NOMO-1 treated with dmso at 0.1 percent for 144 hours (cell line): ENCODE measurements around the gene PNKD.
A peak's percentile ranks its signal among the peaks of the same experiment; 100 is the strongest.

ENCODE experiments used
- DNase-seq: peaks from one replicate; lab custom pipeline; 2025; ENCODE audit not compliant: unreplicated experiment; lab: John Stamatoyannopoulos, UW

Gene PNKD

GRCh38 chr2:218256612-218257350 lies 13.5 kb upstream of the PNKD start:
- no peak for DNase-seq

- peak; percentile 95 for DNase-seq
Observed at GRCh38 chr2:218257390-218257981, 12.8 kb upstream of the PNKD start.

- DNase-seq, result no peak
Observed at GRCh38 chr2:218259099-218259961, 11.0 kb upstream of the PNKD start.

GRCh38 chr2:218260166-218260565 lies 10.2 kb upstream of the PNKD start:
- no peak for DNase-seq

- no peak for DNase-seq
Observed at GRCh38 chr2:218260742-218261422, 9.4 kb upstream of the PNKD start, which contains the start of gene GPBAR1. Gene GPBAR1, plus strand, starts transcription at chr2:218261015. Its CDS starts 1,710 bp downstream, at chr2:218262725.

GRCh38 chr2:218261423-218262236 lies 8.7 kb upstream of the PNKD start:
- no peak for DNase-seq

GRCh38 chr2:218262237-218262600 lies 8.1 kb upstream of the PNKD start:
- DNase-seq, result no peak

- no peak for DNase-seq
Observed at GRCh38 chr2:218262631-218263586, 7.4 kb upstream of the PNKD start.

- no peak for DNase-seq
Observed at GRCh38 chr2:218263817-218264641, 6.3 kb upstream of the PNKD start.

GRCh38 chr2:218264773-218265561 lies 5.4 kb upstream of the PNKD start:
- DNase-seq, result no peak

GRCh38 chr2:218265626-218266025 lies 4.7 kb upstream of the PNKD start:
- no peak for DNase-seq

GRCh38 chr2:218266316-218266979 lies 3.9 kb upstream of the PNKD start:
- DNase-seq, result no peak

GRCh38 chr2:218267259-218267658 lies 3.1 kb upstream of the PNKD start:
- no peak for DNase-seq

GRCh38 chr2:218270721-218271486 lies 585 bp downstream of the PNKD start:
- DNase-seq, result no peak

- DNase-seq, result no peak
Observed at GRCh38 chr2:218271487-218271797, 1.1 kb downstream of the PNKD start.

- no peak for DNase-seq
Observed at GRCh38 chr2:218271865-218272530, 1.7 kb downstream of the PNKD start.
